Colonic mucosa (tissue), 4 donors: Measurements from ENCODE around the gene PDE8B. TPM values are rescaled to one million over a fixed set of nuclear protein-coding genes. Genes with fewer than 3 reads are reported as not detected.
A peak's percentile ranks its signal among the peaks of the same experiment; 100 is the strongest.

Experiments used
- DNase-seq: peaks from one replicate; pipeline ENCODE4 v3.0.0-alpha.2; 2020
- H3K27ac ChIP-seq: fragments of 200-600 bp; one replicate; pipeline ENCODE4 v1.8.0; 2021
- H3K27me3 ChIP-seq: fragments of 200-600 bp; one replicate; pipeline ENCODE4 v1.8.0; 2021
- H3K36me3 ChIP-seq: fragments of 200-600 bp; one replicate; pipeline ENCODE4 v1.8.0; 2021
- H3K4me1 ChIP-seq: fragments of 200-600 bp; one replicate; pipeline ENCODE4 v1.8.0; 2021; ENCODE audit warnings: mild to moderate bottlenecking
- H3K4me3 ChIP-seq: fragments of 200-600 bp; one replicate; pipeline ENCODE4 v1.8.0; 2021
- H3K9ac ChIP-seq, 2 donors: one replicate each; pipeline ENCODE4 v1.7.0; 2013; ENCODE audit warnings: control low read depth in 2 of 2, low read depth in 2 of 2, low read length in 2 of 2
- H3K9me3 ChIP-seq: fragments of 200-600 bp; one replicate; pipeline ENCODE4 v1.8.0; 2021
- CTCF ChIP-seq: fragments of 200-600 bp; IDR thresholded peaks from one replicate; pipeline ENCODE4 v1.8.0; 2022; ENCODE audit warnings: antibody characterized with exemption, mild to moderate bottlenecking
- intact Hi-C: fragments of 100-400 bp; cut with DNase I; formaldehyde crosslinking; loops from one replicate; pipeline ENCODE4 v1.14.1; 2022
- total RNA-seq, 2 donors: library from RNA; stranded (reverse); fragmentation: NEBNext Ultra II Directional in 1 of 2; extraction: Animal tissue kit (Norgen Biotek cat#: 25700) in 1 of 2; gene quantifications; one replicate each; pipeline ENCODE4 v1.2.1, GENCODE V29; 2021
- donor health status: healthy.
- donor health status: DM: no; HTN: no; CAD: no.
- donor health status: DM: no; HTN: no; CAD: no.

PDE8B gene
- total RNA-seq, 2 donors from 2014 or later, result 0.86 to 1.8 TPM

- Histone ChIP-seq H3K4me3 (no peak overlapping the region), H3K9me3 (no peaks in the 10 kb centered on the region), H3K27ac (no peak overlapping the region), H3K4me1 (no peaks in the 10 kb centered on the region), H3K27me3 (no peaks in the 10 kb centered on the region), H3K9ac (no peak overlapping the region), H3K36me3 (no peaks in the 10 kb centered on the region)
- intact Hi-C loops, result no loop called here
- DNase-seq, result no peak
- TF ChIP-seq CTCF, result no peak
Measured at GRCh38 chr5:77250021-77250420, 39.5 kb downstream of the PDE8B start.

DNA sequence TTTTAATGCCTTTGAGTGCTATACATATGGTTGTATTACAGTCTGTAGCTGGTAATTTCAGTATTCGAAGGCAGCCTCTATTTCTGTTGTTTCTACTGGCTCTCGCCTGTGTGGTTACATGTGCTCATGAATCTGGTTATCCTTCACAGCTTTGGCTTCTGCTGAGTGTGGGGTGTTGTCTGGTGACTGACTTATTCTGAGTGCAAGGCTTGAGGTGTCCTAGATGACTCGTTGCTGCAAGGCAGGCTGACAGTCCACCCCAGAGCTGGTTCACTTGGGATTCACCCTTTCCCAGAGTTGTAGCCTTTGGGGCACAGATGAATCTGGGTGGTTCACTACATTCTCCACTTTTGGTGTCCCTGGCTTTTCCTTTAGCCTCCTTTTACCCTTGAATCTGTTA lies 41.4 kb downstream of the PDE8B start:
- H3K9me3 ChIP-seq, result no peaks in the 10 kb centered on the region
- no peaks in the 10 kb centered on the region for H3K4me1 ChIP-seq
- H3K27me3 ChIP-seq, result no peaks in the 10 kb centered on the region
- no peak for TF ChIP-seq CTCF
- no peak for DNase-seq
- no peak overlapping the region for H3K9ac ChIP-seq
- H3K4me3 ChIP-seq, result no peak overlapping the region
- intact Hi-C loops, result no loop called here
- H3K27ac ChIP-seq, result no peak overlapping the region
- no peaks in the 10 kb centered on the region for H3K36me3 ChIP-seq

DNA sequence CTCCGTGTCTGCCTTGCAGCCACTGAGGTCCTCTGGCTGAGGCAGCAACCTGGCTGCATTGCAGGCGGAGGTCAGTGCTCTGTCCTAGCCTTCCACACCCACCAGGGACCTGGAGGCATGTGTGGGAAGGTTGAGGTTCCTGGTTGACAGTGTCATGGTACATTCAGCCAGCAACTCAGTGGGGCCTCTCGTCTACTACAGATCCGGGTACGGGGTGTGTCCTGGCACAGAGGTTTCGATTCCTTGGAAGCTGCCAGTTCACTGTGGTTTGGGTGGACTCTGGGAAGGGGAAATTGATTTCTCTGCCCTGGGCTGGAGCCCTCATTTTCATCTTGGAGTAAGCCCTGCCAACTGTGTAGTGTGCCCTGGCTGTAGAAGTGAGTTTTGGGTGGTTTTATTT lies 45.1 kb downstream of the PDE8B start:
- Histone ChIP-seq H3K27me3 (no peaks in the 10 kb centered on the region), H3K4me1 (no peaks in the 10 kb centered on the region), H3K9ac (no peak overlapping the region), H3K9me3 (no peaks in the 10 kb centered on the region), H3K27ac (no peak overlapping the region), H3K4me3 (no peak overlapping the region), H3K36me3 (no peaks in the 10 kb centered on the region)
- intact Hi-C loops, result no loop called here
- TF ChIP-seq CTCF, result no peak
- peak; percentile 20 for DNase-seq

DNA sequence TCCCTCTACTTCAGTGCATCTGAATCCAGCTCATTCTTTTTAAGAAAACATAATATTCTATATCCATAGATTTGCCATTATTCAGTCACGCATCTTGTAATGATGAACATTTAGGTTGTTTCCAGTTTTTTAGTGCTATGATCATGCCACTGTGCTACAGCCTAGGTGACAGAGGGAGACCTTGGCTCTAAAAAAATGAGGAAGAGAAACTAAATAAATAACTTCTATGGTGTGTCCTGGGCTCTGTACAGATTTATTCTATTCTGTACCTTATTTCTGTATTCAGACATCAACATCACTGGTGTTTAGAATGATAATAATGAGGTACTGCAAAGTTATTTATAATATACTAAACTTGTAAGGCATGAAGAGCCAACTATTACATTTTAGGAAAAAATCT lies 45.9 kb downstream of the PDE8B start:
- Histone ChIP-seq H3K36me3 (no peaks in the 10 kb centered on the region), H3K27ac (no peak overlapping the region), H3K27me3 (no peaks in the 10 kb centered on the region), H3K4me1 (no peaks in the 10 kb centered on the region), H3K9me3 (no peaks in the 10 kb centered on the region), H3K9ac (no peak overlapping the region), H3K4me3 (no peak overlapping the region)
- TF ChIP-seq CTCF, result no peak
- intact Hi-C loops, result no loop called here
- DNase-seq, result no peak

- Histone ChIP-seq H3K9me3 (no peaks in the 10 kb centered on the region), H3K27me3 (no peaks in the 10 kb centered on the region), H3K4me3 (no peak overlapping the region), H3K27ac (no peak overlapping the region), H3K9ac (no peak overlapping the region), H3K4me1 (no peaks in the 10 kb centered on the region), H3K36me3 (no peaks in the 10 kb centered on the region)
- no peak for DNase-seq
- TF ChIP-seq CTCF, result no peak
- intact Hi-C loops, result no loop called here
Measured at GRCh38 chr5:77258652-77259051, 48.2 kb downstream of the PDE8B start.

GRCh38 chr5:77259476-77259875 lies 49.0 kb downstream of the PDE8B start:
- no peaks in the 10 kb centered on the region for H3K4me1 ChIP-seq
- no peak for TF ChIP-seq CTCF
- H3K9me3 ChIP-seq, result no peaks in the 10 kb centered on the region
- H3K27me3 ChIP-seq, result no peaks in the 10 kb centered on the region
- no peak overlapping the region for H3K27ac ChIP-seq
- H3K36me3 ChIP-seq, result no peaks in the 10 kb centered on the region
- DNase-seq, result no peak
- no peak overlapping the region for H3K4me3 ChIP-seq
- intact Hi-C loops, result no loop called here
- H3K9ac ChIP-seq, result no peak overlapping the region
